NCI-H1105 treated with DMSO at 0.1 percent for 48 hours (cell line): ENCODE measurements around the gene PRSS48.
"Not testable (repeated sequence)": the region's sequence is repeated elsewhere in the genome, so short reads cannot be mapped to it uniquely, and the experiment has no call there.

ENCODE experiments used
- DNase-seq: peaks from one replicate; lab custom pipeline; 2025; lab: John Stamatoyannopoulos, UW

Gene PRSS48

GRCh38 chr4:151276787-151277562 is at the start of gene PRSS48:
PRSS48 (plus strand) TSS chr4:151277161; CDS start chr4:151277173, 12 bp downstream.
- DNase-seq, result peak; percentile 19

GRCh38 chr4:151227172-151227571 is 49.8 kb upstream of the PRSS48 start:
- no peak for DNase-seq

- DNase-seq, result no peak
Measured at GRCh38 chr4:151227731-151228130, 49.2 kb upstream of the PRSS48 start.

GRCh38 chr4:151228189-151229119 is 48.5 kb upstream of the PRSS48 start:
- no peak for DNase-seq

- no peak for DNase-seq
Measured at GRCh38 chr4:151231915-151232595, 44.9 kb upstream of the PRSS48 start.

GRCh38 chr4:151233600-151233999 is 43.4 kb upstream of the PRSS48 start:
- no peak for DNase-seq

GRCh38 chr4:151235373-151235772 is 41.6 kb upstream of the PRSS48 start:
- not testable (repeated sequence) for DNase-seq

- no peak for DNase-seq
Measured at GRCh38 chr4:151236036-151236435, 40.9 kb upstream of the PRSS48 start.

- DNase-seq, result no peak
Measured at GRCh38 chr4:151238477-151238876, 38.5 kb upstream of the PRSS48 start.

- no peak for DNase-seq
Measured at GRCh38 chr4:151239608-151240007, 37.4 kb upstream of the PRSS48 start.

- no peak for DNase-seq
Measured at GRCh38 chr4:151242305-151242704, 34.7 kb upstream of the PRSS48 start.

GRCh38 chr4:151246742-151247141 is 30.2 kb upstream of the PRSS48 start:
- DNase-seq, result no peak

GRCh38 chr4:151247395-151247794 is 29.6 kb upstream of the PRSS48 start:
- DNase-seq, result no peak

GRCh38 chr4:151248519-151248918 is 28.4 kb upstream of the PRSS48 start:
- no peak for DNase-seq

GRCh38 chr4:151250706-151251105 is 26.3 kb upstream of the PRSS48 start:
- DNase-seq, result no peak

GRCh38 chr4:151251603-151252304 is 25.2 kb upstream of the PRSS48 start:
- no peak for DNase-seq

GRCh38 chr4:151255226-151255625 is 21.7 kb upstream of the PRSS48 start:
- not testable (repeated sequence) for DNase-seq

- DNase-seq, result not testable (repeated sequence)
Measured at GRCh38 chr4:151255680-151256079, 21.3 kb upstream of the PRSS48 start.

GRCh38 chr4:151256134-151256533 is 20.8 kb upstream of the PRSS48 start:
- DNase-seq, result no peak

- no peak for DNase-seq
Measured at GRCh38 chr4:151257704-151258103, 19.3 kb upstream of the PRSS48 start.

GRCh38 chr4:151259752-151260151 is 17.2 kb upstream of the PRSS48 start:
- no peak for DNase-seq

GRCh38 chr4:151260526-151260925 is 16.4 kb upstream of the PRSS48 start:
- DNase-seq, result no peak
